Central memory CD4-positive, alpha-beta T cell (primary cell): ENCODE results near the gene PPP1R3G.
"Not testable (repeated sequence)": the region's sequence is repeated elsewhere in the genome, so short reads cannot be mapped to it uniquely, and the experiment has no call there.

Source experiments
- DNase-seq: peaks from one replicate; pipeline ENCODE4 v3.0.0; 2022

Gene PPP1R3G

DNA sequence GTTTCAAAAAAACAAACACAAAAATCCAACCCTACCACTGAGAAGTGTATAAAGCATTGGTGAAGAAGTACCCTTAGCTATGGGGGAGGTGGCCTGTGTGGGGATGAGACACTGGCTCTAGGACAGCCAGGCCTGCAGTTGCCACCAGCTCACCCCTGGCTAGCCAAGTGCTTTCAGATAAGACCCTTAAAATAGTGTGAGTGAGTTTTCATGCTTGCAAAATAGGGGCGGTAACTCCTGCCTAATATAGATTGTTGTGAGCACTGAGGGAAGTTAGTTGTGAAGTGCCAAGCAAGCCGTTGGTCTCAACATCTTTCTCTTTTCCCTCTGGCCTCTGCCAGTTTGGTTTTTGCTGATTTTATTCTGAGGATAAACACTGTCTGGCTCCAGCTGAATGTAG is 11.3 kb downstream of the PPP1R3G start:
- DNase-seq = no peak

GRCh38 chr6:5098501-5099270 is 13.5 kb downstream of the PPP1R3G start:
- DNase-seq = no peak

- DNase-seq = no peak
These were observed 14.4 kb downstream of the PPP1R3G start for GRCh38 chr6:5099537-5099936.

DNA sequence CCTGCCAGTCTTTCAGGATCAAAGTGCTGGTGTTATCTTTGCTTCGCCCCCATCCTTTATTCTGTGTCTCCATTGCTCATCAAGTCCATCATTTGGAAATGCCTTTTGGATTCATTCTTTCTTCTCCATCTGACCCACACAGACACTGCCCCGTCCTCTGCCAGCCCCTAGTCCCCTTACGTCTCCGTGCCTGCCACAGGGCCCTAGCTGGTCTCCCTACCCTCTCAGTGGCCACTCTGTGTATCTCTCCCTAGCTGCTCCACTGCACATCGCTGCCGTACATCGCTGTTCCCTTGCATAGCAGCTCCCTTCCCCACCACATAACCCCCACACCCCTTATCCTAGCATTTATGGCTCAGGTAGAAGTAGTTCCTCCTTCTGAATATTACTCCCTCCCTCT is 15.7 kb downstream of the PPP1R3G start:
- DNase-seq = no peak

- DNase-seq = no peak
These were observed 17.3 kb downstream of the PPP1R3G start for GRCh38 chr6:5102267-5102970.

DNA sequence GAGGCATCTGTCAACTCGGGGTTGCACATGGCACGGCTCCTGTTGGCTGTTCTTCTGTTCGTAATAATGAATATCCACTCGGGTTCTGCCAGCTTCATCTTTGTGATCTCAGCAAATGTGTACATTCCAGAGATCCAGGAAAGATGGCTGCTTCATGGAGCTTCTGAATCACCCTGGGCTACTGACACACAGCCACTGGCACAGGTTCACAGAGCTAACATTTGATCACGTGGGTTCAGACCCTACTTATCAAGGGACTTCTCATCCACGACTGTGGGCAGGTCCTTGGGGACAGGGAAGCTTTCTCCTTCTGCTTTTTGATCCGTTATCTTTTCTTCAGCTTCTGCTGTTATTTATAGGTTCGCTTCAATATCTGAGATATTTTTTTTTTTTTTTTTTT is 18.1 kb downstream of the PPP1R3G start:
- no peak for DNase-seq

GRCh38 chr6:5104667-5105066 is 19.5 kb downstream of the PPP1R3G start:
- DNase-seq = no peak

DNA sequence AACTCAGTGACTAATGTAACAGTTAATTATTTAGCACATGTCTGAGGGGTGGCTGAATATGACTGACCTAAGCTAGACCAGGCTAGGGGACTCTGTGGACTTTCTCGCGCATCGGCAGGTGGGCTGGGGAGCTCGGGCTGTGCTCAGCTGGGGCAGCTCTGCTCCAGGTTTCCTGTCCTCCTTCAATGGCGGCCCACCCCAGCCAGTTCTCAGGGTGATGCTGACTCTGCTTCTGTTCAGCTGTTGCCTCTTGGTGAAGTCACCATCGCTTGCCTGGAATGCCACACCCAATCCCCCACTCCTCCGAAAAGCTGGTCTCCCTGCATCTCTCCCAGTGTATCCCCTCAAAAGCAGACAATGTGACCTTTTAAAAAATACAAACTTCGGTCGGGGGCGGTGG is 20.0 kb downstream of the PPP1R3G start:
- DNase-seq = no peak

- DNase-seq = no peak
These were observed 22.2 kb downstream of the PPP1R3G start for GRCh38 chr6:5107341-5107740.

- no peak for DNase-seq
These were observed 22.9 kb downstream of the PPP1R3G start for GRCh38 chr6:5108068-5108467.

DNA sequence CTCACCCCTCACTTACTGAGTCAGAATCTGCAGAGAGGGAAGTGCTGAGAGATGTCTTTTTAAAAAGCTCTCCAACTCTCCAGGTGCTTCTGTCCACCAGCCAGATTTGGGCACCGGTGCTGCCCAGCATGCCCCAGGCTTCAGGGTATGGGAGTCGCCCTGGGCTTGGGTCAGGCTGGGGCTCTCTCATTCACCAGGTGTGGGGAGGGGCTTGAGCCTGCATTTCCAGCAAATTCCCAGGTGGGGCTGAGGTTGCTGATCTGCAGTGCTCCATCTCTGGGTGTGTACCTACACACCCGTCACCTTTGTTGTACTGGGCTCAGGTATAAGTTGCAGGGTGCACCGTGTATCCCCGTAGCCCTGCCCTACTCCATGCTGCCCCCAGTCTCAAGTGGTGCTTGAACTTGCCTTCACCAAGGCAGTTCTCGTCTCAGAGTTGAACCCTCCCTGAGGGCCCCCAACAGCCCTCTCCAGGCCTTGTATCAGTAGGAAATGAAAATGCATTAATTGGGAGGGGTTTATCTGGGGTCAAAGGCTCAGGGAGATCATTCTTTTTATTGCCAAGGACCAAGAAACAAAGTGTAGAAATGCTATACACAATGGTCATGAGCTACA is 23.5 kb downstream of the PPP1R3G start:
- DNase-seq = no peak

GRCh38 chr6:5109436-5109835 is 24.3 kb downstream of the PPP1R3G start:
- DNase-seq = no peak

- no peak for DNase-seq
These were observed 25.1 kb downstream of the PPP1R3G start for GRCh38 chr6:5110246-5110645.

DNA sequence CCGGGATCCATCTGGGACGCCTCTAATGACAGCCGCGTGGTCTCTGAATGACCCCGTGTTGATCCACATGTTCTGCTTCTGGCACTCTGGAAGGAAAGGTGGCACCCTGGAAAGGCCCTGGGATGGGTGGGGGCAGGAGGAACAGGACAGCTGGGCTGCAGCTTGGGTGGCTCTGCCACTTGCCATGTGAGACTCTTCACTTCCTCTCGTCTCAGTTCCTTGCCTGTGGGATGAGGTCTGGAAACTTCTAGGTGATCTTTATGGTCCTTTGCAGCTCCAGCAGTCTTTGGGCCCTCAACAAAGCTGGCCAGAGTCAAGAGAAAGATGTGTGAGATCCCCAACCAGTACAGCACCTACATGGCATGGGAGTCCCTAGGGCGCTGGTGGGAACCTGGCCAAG is 26.5 kb downstream of the PPP1R3G start:
- no peak for DNase-seq

GRCh38 chr6:5112066-5112799 is 27.1 kb downstream of the PPP1R3G start:
- DNase-seq = no peak

GRCh38 chr6:5113096-5113495 is 28.0 kb downstream of the PPP1R3G start:
- no peak for DNase-seq

- no peak for DNase-seq
These were observed 30.0 kb downstream of the PPP1R3G start for GRCh38 chr6:5115168-5115567.

- no peak for DNase-seq
These were observed 31.3 kb downstream of the PPP1R3G start for GRCh38 chr6:5116243-5116991.

DNA sequence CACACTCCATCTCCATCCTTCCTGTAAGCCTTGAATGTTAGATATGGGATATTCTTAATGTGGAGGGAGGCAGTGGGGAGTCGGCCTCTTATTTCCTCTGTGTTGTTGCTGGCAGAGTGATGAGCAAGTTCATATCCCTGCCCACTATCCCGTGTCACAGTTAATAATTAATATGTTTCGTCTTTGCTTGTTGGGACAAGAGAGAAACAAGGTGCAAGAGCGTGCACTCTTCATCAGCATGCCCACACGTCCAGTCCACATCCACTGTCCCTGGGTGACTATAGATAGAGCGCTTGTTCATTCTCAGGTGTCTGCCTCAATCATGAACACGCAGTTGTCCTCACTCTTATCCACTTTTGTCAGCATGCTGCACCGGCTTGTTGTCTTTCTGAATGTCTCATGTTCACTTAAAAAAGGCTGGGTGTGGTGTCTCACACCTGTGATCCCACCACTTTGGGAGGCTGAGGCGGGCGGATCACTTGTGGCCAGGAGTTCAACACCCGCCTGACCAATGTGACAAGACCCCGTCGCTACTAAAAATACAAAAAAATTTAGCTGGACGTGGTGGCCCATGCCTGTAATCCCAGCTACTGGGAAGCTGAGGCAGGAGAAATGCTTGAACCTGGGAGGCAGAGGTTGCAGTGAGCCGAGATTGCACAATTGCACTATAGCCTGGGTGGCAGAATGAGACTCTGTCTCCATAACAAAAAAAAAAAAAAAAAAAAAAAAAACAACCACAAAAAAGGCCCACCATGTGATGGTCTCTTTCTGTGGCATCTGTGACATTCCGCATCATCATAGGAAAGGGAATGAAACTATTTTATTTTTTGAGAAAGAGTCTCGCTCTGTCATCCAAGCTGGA is 34.2 kb downstream of the PPP1R3G start:
- DNase-seq = no peak

- DNase-seq = no peak
These were observed 34.9 kb downstream of the PPP1R3G start for GRCh38 chr6:5120011-5120410.

GRCh38 chr6:5120543-5120942 is 35.4 kb downstream of the PPP1R3G start:
- DNase-seq = not testable (repeated sequence)

- no peak for DNase-seq
These were observed 36.3 kb downstream of the PPP1R3G start for GRCh38 chr6:5121479-5121878.
